Measurements from ENCODE around the gene COMMD8.

- TF ChIP-seq POLR2AphosphoS5 (IDR thresholded peaks at IDR 0.05; ENCODE audit: borderline replicate concordance, low read depth, low read length) (no peak), EZH2 (IDR thresholded peaks at IDR 0.05) (no peak)
Measured at GRCh38 chr4:47485768-47486167, 22.3 kb upstream of the COMMD8 start.

Measured in SK-N-MC (cell line).